MCF 10A (cell line): ENCODE measurements around the gene PAK5. TPM values are rescaled to one million over a fixed set of nuclear protein-coding genes. Genes with fewer than 3 reads are reported as not detected.
A peak's percentile ranks its signal among the peaks of the same experiment; 100 is the strongest.

ENCODE experiments used
- BruUV-seq: library from RNA; stranded (reverse); fragments of 400-500 nt; replicated peaks from 2 replicates; lab custom pipeline; 2021; lab: Mats Ljungman, UMichigan
- CTCF ChIA-PET: fragments of 300-600 bp; sonication (Branson Sonifier 250); formaldehyde crosslinking; extraction: SDS; loops from one replicate; lab custom pipeline; 2021; ENCODE audit warnings: antibody characterized with exemption, inconsistent platforms; lab: Yijun Ruan, JAX
- POLR2A ChIA-PET: fragments of 300-600, 350-650 bp; sonication (Branson Sonifier 250); formaldehyde crosslinking; extraction: SDS; loops from one replicate; lab custom pipeline; 2020; ENCODE audit warnings: antibody characterized with exemption, inconsistent platforms; lab: Yijun Ruan, JAX
- DNase-seq: peaks from one replicate; pipeline ENCODE4 v3.0.0-alpha.2; 2018; ENCODE audit not compliant: unreplicated experiment
- H3K27ac Mint-ChIP-seq: one replicate; pipeline ENCODE4 v1.8.0; 2022; ENCODE audit warnings: mild to moderate bottlenecking, low read depth, mixed read lengths; ENCODE audit not compliant: unreplicated experiment
- H3K27me3 Mint-ChIP-seq: one replicate; pipeline ENCODE4 v1.8.0; 2022; ENCODE audit warnings: mixed read lengths; ENCODE audit not compliant: insufficient read depth, unreplicated experiment
- H3K36me3 Mint-ChIP-seq: one replicate; pipeline ENCODE4 v1.8.0; 2022; ENCODE audit warnings: mild to moderate bottlenecking, moderate library complexity, mixed read lengths; ENCODE audit not compliant: insufficient read depth, unreplicated experiment
- H3K4me1 Mint-ChIP-seq: one replicate; pipeline ENCODE4 v1.8.0; 2022; ENCODE audit warnings: mixed read lengths; ENCODE audit not compliant: insufficient read depth, unreplicated experiment
- H3K4me3 Mint-ChIP-seq: one replicate; pipeline ENCODE4 v1.8.0; 2022; ENCODE audit warnings: mild to moderate bottlenecking, moderate library complexity, mixed read lengths; ENCODE audit not compliant: unreplicated experiment
- H3K9me3 Mint-ChIP-seq: one replicate; pipeline ENCODE4 v1.8.0; 2022; ENCODE audit warnings: mixed read lengths; ENCODE audit not compliant: unreplicated experiment
- CTCF ChIP-seq: fragments of 200-600 bp; IDR thresholded peaks from one replicate; pipeline ENCODE4 v1.8.0; 2022; ENCODE audit warnings: antibody characterized with exemption, mild to moderate bottlenecking; ENCODE audit not compliant: unreplicated experiment
- intact Hi-C: fragments of 100-400 bp; cut with micrococcal nuclease; formaldehyde crosslinking; loops from 2 replicates; pipeline ENCODE4 v1.14.1; 2022
- total RNA-seq: library from RNA; stranded (reverse); gene quantifications from 2 replicates; pipeline ENCODE4 v1.2.3, GENCODE V29; 2022

Gene PAK5
- total RNA-seq, 1 experiment from 2014 or later: not detected

GRCh38 chr20:9499126-9499899, 339.6 kb downstream of the PAK5 start:
- Mint-ChIP-seq H3K4me3 (no peak overlapping the region), H3K36me3 (no peaks in the 10 kb centered on the region), H3K9me3 (peaks cover 22% of the 10 kb centered on the region), H3K4me1 (no peaks in the 10 kb centered on the region), H3K27me3 (no peaks in the 10 kb centered on the region), H3K27ac (no peak overlapping the region)
- no peak for DNase-seq
- no peak for TF ChIP-seq CTCF
- no TSS peak for BruUV-seq
- intact Hi-C loops: no loop called here
- ChIA-PET POLR2A (interaction anchor here (0.6 kb wide), 1 partner anchor 22 kb away, joined by 3 read pairs; no protein-coding TSS in a partner anchor), CTCF (interaction anchor here (0.5 to 1.2 kb wide), 4 partner anchors 40 to 285 kb away, joined by 3 read pairs; no protein-coding TSS in a partner anchor)

GRCh38 chr20:9498322-9498721, 340.6 kb downstream of the PAK5 start:
- CTCF ChIA-PET: interaction anchor here (0.7 kb wide), 1 partner anchor 286 kb away, joined by 3 read pairs; no protein-coding TSS in a partner anchor
- H3K27ac Mint-ChIP-seq: no peak overlapping the region
- intact Hi-C loops: no loop called here
- H3K36me3 Mint-ChIP-seq: no peaks in the 10 kb centered on the region
- TF ChIP-seq CTCF: no peak
- POLR2A ChIA-PET: no interaction called here
- H3K4me3 Mint-ChIP-seq: no peak overlapping the region
- BruUV-seq: no TSS peak
- no peaks in the 10 kb centered on the region for H3K27me3 Mint-ChIP-seq
- DNase-seq: peak; percentile 66
- peaks cover 23% of the 10 kb centered on the region for H3K9me3 Mint-ChIP-seq
- H3K4me1 Mint-ChIP-seq: no peaks in the 10 kb centered on the region

- BruUV-seq: no TSS peak
- Mint-ChIP-seq H3K36me3 (no peaks in the 10 kb centered on the region), H3K4me3 (no peak overlapping the region), H3K27ac (no peak overlapping the region), H3K27me3 (no peaks in the 10 kb centered on the region), H3K9me3 (peaks cover 23% of the 10 kb centered on the region), H3K4me1 (no peaks in the 10 kb centered on the region)
- TF ChIP-seq CTCF: no peak
- ChIA-PET CTCF (interaction anchor here (1.2 kb wide), 1 partner anchor 101 kb away, joined by 3 read pairs; no protein-coding TSS in a partner anchor), POLR2A (no interaction called here)
- DNase-seq: no peak
- intact Hi-C loops: no loop called here
Measured at GRCh38 chr20:9496155-9496554, 342.7 kb downstream of the PAK5 start.

- H3K4me1 Mint-ChIP-seq: no peaks in the 10 kb centered on the region
- H3K9me3 Mint-ChIP-seq: peaks cover 23% of the 10 kb centered on the region
- ChIA-PET CTCF (interaction anchor here (0.6 kb wide), 1 partner anchor 426 kb away, joined by 7 read pairs; no protein-coding TSS in a partner anchor), POLR2A (no interaction called here)
- no peak for TF ChIP-seq CTCF
- intact Hi-C loops: no loop called here
- H3K27me3 Mint-ChIP-seq: no peaks in the 10 kb centered on the region
- H3K27ac Mint-ChIP-seq: no peak overlapping the region
- H3K4me3 Mint-ChIP-seq: no peak overlapping the region
- H3K36me3 Mint-ChIP-seq: no peaks in the 10 kb centered on the region
- DNase-seq: no peak
- no TSS peak for BruUV-seq
Measured at GRCh38 chr20:9495701-9496100, 343.2 kb downstream of the PAK5 start.
